Mucosa of rectum (tissue), 2 donors: ENCODE measurements around the gene LRRTM2.

Experiments used
- H3K27ac ChIP-seq, 2 donors: one replicate each; pipeline ENCODE4 v1.7.0; 2013; ENCODE audit warnings: inconsistent platforms in 2 of 2, low read depth in 2 of 2, low read length in 2 of 2
- H3K27me3 ChIP-seq, 2 donors: one replicate each; pipeline ENCODE4 v1.7.0; 2013; ENCODE audit warnings: low read length in 2 of 2; ENCODE audit not compliant: control insufficient read depth in 2 of 2, insufficient read depth in 2 of 2
- H3K36me3 ChIP-seq, 2 donors: one replicate each; pipeline ENCODE4 v1.7.0; 2013; ENCODE audit warnings: low read length in 2 of 2; ENCODE audit not compliant: control insufficient read depth in 2 of 2, insufficient read depth in 2 of 2
- H3K4me1 ChIP-seq, 2 donors: one replicate each; pipeline ENCODE4 v1.7.0; 2013; ENCODE audit warnings: low read length in 2 of 2, mild to moderate bottlenecking in 1 of 2; ENCODE audit not compliant: control insufficient read depth in 2 of 2, insufficient read depth in 2 of 2
- H3K4me3 ChIP-seq, 2 donors: one replicate each; pipeline ENCODE4 v1.7.0; 2013; ENCODE audit warnings: low read length in 2 of 2
- H3K9ac ChIP-seq, 2 donors: one replicate each; pipeline ENCODE4 v1.7.0; 2013; ENCODE audit warnings: low read length in 2 of 2, low read depth in 1 of 2, mild to moderate bottlenecking in 1 of 2
- H3K9me3 ChIP-seq, 2 donors: one replicate each; pipeline ENCODE4 v1.7.0; 2013; ENCODE audit warnings: low read length in 2 of 2; ENCODE audit not compliant: control insufficient read depth in 2 of 2
- donor health status: healthy.
- donor health status: Normal muscosa, but diverticular disease.

Gene LRRTM2

GRCh38 chr5:138828556-138828955 is 46.6 kb downstream of the LRRTM2 start:
- no peaks in the 10 kb centered on the region for H3K27me3 ChIP-seq
- no peaks in the 10 kb centered on the region for H3K4me1 ChIP-seq
- peaks cover 37 to 47% of the 10 kb centered on the region in 2 donors for H3K36me3 ChIP-seq

DNA sequence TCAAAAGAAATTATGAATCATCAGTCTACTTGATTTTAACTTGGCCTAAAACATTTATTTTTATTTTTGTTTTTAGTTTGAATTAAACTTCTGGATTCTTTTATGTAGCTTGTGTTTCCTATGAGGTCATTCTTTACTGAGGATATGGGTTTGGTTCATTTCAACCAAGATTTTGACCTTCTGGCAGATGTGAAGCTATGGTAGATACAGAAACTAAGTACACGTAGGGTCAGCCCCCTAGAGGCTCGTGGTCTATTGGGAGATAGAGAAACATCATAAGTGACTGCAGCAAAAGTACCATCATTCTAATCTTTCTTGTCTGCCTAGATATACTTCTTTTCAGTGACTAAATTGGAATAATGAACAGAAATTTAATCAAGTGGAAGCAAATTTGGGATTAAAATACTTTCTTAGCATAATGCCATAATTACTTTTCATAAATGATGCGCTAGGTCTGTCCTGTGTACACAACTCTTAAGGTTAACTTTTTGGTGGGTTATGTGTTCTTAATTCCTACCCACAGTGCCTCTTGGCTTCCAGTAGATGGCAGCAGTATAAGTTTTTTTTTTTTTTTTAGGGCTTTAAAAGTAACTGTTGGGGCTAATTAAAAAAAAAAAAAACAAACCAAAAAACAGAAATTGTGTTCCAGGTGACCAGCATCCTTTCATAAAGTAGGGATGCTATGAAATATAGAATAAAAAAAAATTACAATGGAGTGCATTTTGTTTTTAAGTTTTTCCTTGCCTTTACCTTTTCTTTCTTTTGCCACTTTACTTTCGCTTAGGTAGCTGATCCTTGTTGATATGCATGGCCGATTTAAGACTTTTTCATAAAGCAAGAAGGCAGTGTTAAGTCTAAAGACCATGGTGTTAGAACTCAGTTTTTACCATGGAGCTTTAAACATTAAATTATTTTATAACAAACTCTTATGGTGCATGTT is 49.9 kb downstream of the LRRTM2 start:
- Histone ChIP-seq H3K9ac (no peak overlapping the region), H3K4me3 (no peak overlapping the region), H3K9me3 (no peaks in the 10 kb centered on the region), H3K36me3 (peaks cover 31 to 43% of the 10 kb centered on the region in 2 donors), H3K4me1 (peaks cover 0 to under 1% of the 10 kb centered on the region in 2 donors), H3K27me3 (no peaks in the 10 kb centered on the region), H3K27ac (no peak overlapping the region)

More at GRCh38 chr5:138828556-138828955, 46.6 kb downstream of the LRRTM2 start:
- no peak overlapping the region for H3K4me3 ChIP-seq
- H3K9me3 ChIP-seq, result no peaks in the 10 kb centered on the region
- H3K27ac ChIP-seq, result no peak overlapping the region
- no peak overlapping the region for H3K9ac ChIP-seq

DNA sequence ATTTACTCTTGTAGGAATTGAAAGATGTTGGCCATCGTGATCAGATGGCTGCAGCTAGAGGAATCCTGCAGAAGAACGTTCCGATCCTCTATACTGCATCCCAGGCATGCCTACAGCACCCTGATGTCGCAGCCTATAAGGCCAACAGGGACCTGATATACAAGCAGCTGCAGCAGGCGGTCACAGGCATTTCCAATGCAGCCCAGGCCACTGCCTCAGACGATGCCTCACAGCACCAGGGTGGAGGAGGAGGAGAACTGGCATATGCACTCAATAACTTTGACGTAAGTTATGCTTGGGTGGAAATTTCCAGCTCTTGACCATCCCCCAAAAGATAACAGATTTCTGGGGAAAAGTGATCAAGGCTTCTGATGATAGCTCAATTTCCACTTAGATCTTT is 50.6 kb downstream of the LRRTM2 start:
- Histone ChIP-seq H3K9me3 (no peaks in the 10 kb centered on the region), H3K9ac (no peak overlapping the region), H3K36me3 (peaks cover 34 to 46% of the 10 kb centered on the region in 2 donors), H3K27ac (no peak overlapping the region), H3K4me3 (no peak overlapping the region), H3K4me1 (peaks cover 0 to 3% of the 10 kb centered on the region in 2 donors), H3K27me3 (no peaks in the 10 kb centered on the region)

GRCh38 chr5:138820695-138821094 is 54.4 kb downstream of the LRRTM2 start:
- Histone ChIP-seq H3K4me1 (peaks cover 0 to 3% of the 10 kb centered on the region in 2 donors), H3K36me3 (peaks cover 16 to 31% of the 10 kb centered on the region in 2 donors)

GRCh38 chr5:138819081-138819480 is 56.1 kb downstream of the LRRTM2 start:
- no peak overlapping the region for H3K9ac ChIP-seq
- peaks cover 0 to 3% of the 10 kb centered on the region in 2 donors for H3K4me1 ChIP-seq
- no peak overlapping the region for H3K27ac ChIP-seq
- no peaks in the 10 kb centered on the region for H3K9me3 ChIP-seq
- H3K27me3 ChIP-seq, result no peaks in the 10 kb centered on the region
- H3K4me3 ChIP-seq, result no peak overlapping the region
- H3K36me3 ChIP-seq, result peaks cover 19 to 22% of the 10 kb centered on the region in 2 donors

More at GRCh38 chr5:138820695-138821094, 54.4 kb downstream of the LRRTM2 start:
- Histone ChIP-seq H3K4me3 (no peak overlapping the region), H3K27me3 (no peaks in the 10 kb centered on the region), H3K9ac (no peak overlapping the region), H3K27ac (no peak overlapping the region), H3K9me3 (no peaks in the 10 kb centered on the region)
